Mesenchymal stem cell (in vitro differentiated cells and primary cell): ENCODE data around the gene UACA.

Source experiments
- DNase-seq: peaks from one replicate; pipeline ENCODE4 v3.0.0-alpha.2; 2013
- H2AFZ ChIP-seq: one replicate; pipeline ENCODE4 v1.6.1; 2013; ENCODE audit warnings: low read depth, mild to moderate bottlenecking, control low read depth, inconsistent platforms, low read length, moderate library complexity
- H2AK5ac ChIP-seq: 2 replicates; pipeline ENCODE4 v1.6.1; 2013; ENCODE audit warnings: low read length, moderate library complexity, mild to moderate bottlenecking, inconsistent platforms; ENCODE audit not compliant: severe bottlenecking
- H2BK120ac ChIP-seq: one replicate; pipeline ENCODE4 v1.6.1; 2013; ENCODE audit warnings: low read depth, mild to moderate bottlenecking, inconsistent platforms, low read length, moderate library complexity
- H2BK12ac ChIP-seq, 2 experiments: one replicate each; pipeline ENCODE4 v1.6.1; 2013; ENCODE audit warnings: inconsistent platforms in 2 of 2, low read length in 2 of 2, mild to moderate bottlenecking in 2 of 2, moderate library complexity in 2 of 2, control low read depth in 1 of 2
- H2BK15ac ChIP-seq: one replicate; pipeline ENCODE4 v1.6.1; 2013; ENCODE audit warnings: mild to moderate bottlenecking, low read depth, inconsistent platforms; ENCODE audit not compliant: poor library complexity, severe bottlenecking
- H2BK5ac ChIP-seq: 2 replicates; pipeline ENCODE4 v1.6.1; 2013; ENCODE audit warnings: low read depth, mild to moderate bottlenecking, low read length, control low read depth, inconsistent platforms; ENCODE audit not compliant: poor library complexity, severe bottlenecking
- H3K14ac ChIP-seq, 2 experiments: one replicate each; pipeline ENCODE4 v1.6.1; 2013; ENCODE audit warnings: inconsistent platforms in 2 of 2, low read length in 2 of 2, control low read depth in 1 of 2, mild to moderate bottlenecking in 1 of 2, moderate library complexity in 1 of 2
- H3K18ac ChIP-seq, 2 experiments: one replicate each; pipeline ENCODE4 v1.6.1; 2013; ENCODE audit warnings: inconsistent platforms in 2 of 2, low read length in 2 of 2, control low read depth in 1 of 2, low read depth in 1 of 2, mild to moderate bottlenecking in 1 of 2
- H3K23ac ChIP-seq, 2 experiments: one replicate each; pipeline ENCODE4 v1.6.1; 2013; ENCODE audit warnings: inconsistent platforms in 2 of 2, low read length in 2 of 2, mild to moderate bottlenecking in 2 of 2, moderate library complexity in 2 of 2, control low read depth in 1 of 2
- H3K27ac ChIP-seq: 2 replicates; pipeline ENCODE4 v1.5.1; 2013; ENCODE audit warnings: mild to moderate bottlenecking, moderate library complexity, low read length, control low read depth, inconsistent platforms; ENCODE audit not compliant: poor library complexity, severe bottlenecking
- H3K27me3 ChIP-seq, 2 experiments: 2 replicates each; pipeline versions ENCODE4 v1.6.1 to v1.7.0; 2013; ENCODE audit warnings: low read length in 2 of 2, mild to moderate bottlenecking in 2 of 2, moderate library complexity in 2 of 2, control low read depth in 1 of 2, inconsistent platforms in 1 of 2; ENCODE audit not compliant: control insufficient read depth in 1 of 2, insufficient read depth in 1 of 2
- H3K36me3 ChIP-seq, 2 experiments: 2 replicates each; pipeline versions ENCODE4 v1.6.1 to v1.7.0; 2013; ENCODE audit warnings: low read length in 2 of 2, control low read depth in 1 of 2, inconsistent platforms in 1 of 2, low read depth in 1 of 2, mild to moderate bottlenecking in 1 of 2; ENCODE audit not compliant: insufficient read depth in 2 of 2, control insufficient read depth in 1 of 2
- H3K4ac ChIP-seq, 2 experiments: one replicate each; pipeline ENCODE4 v1.6.1; 2013; ENCODE audit warnings: inconsistent platforms in 2 of 2, low read length in 2 of 2, mild to moderate bottlenecking in 2 of 2, moderate library complexity in 2 of 2, control low read depth in 1 of 2, low read depth in 1 of 2
- H3K4me1 ChIP-seq: 2 replicates; pipeline ENCODE4 v1.6.1; 2013; ENCODE audit warnings: low read depth, low read length, control low read depth; ENCODE audit not compliant: control insufficient read depth, insufficient read depth
- H3K4me2 ChIP-seq: 2 replicates; pipeline ENCODE4 v1.6.1; 2013; ENCODE audit warnings: low read length, mild to moderate bottlenecking, inconsistent platforms; ENCODE audit not compliant: poor library complexity, severe bottlenecking
- H3K4me3 ChIP-seq, 2 experiments: 2 replicates each; pipeline versions ENCODE4 v1.5.1 to v1.7.0; 2013; ENCODE audit warnings: low read length in 2 of 2, mild to moderate bottlenecking in 2 of 2, control low read depth in 1 of 2, low read depth in 1 of 2; ENCODE audit not compliant: insufficient read depth in 1 of 2
- H3K79me1 ChIP-seq: replicated peaks from 2 replicates; pipeline ENCODE4 v1.6.1; 2013; ENCODE audit warnings: mild to moderate bottlenecking, control low read depth, low read length, inconsistent platforms; ENCODE audit not compliant: poor library complexity, severe bottlenecking
- H3K9ac ChIP-seq: 2 replicates; pipeline ENCODE4 v1.7.0; 2013; ENCODE audit warnings: mild to moderate bottlenecking, low read length, moderate library complexity
- H3K9me3 ChIP-seq: 2 replicates; pipeline ENCODE4 v1.7.0; 2013; ENCODE audit warnings: mild to moderate bottlenecking, low read length; ENCODE audit not compliant: control insufficient read depth
- H4K8ac ChIP-seq: one replicate; pipeline ENCODE4 v1.6.1; 2013; ENCODE audit warnings: inconsistent platforms, mild to moderate bottlenecking, low read length, moderate library complexity
- H4K91ac ChIP-seq: one replicate; pipeline ENCODE4 v1.6.1; 2013; ENCODE audit warnings: mild to moderate bottlenecking, low read length, inconsistent platforms
- whole genome bisulfite sequencing: methylation state at CpG from one replicate; pipeline ENCODE4 v1.1.7; 2013; ENCODE audit warnings: mixed read lengths; 5-methylcytosine and 5-hydroxymethylcytosine counted together

The UACA gene

GRCh38 chr15:70720228-70721016 lies 42.9 kb downstream of the UACA start:
- Histone ChIP-seq H2BK15ac (peak overlapping the region; percentile 60), H3K4me1 (peaks cover 5% of the 10 kb centered on the region), H4K8ac (no peak overlapping the region), H3K23ac (no peak overlapping the region), H3K27ac (no peak overlapping the region), H2BK120ac (no peak overlapping the region), H3K27me3 (no peaks in the 10 kb centered on the region), H3K36me3 (peaks cover 3 to 39% of the 10 kb centered on the region in 2 experiments), H2AFZ (no peak overlapping the region), H3K14ac (peak overlapping the region in 1 of 2 experiments; percentile 18), H3K4ac (peak overlapping the region in 1 of 2 experiments; percentile 15), H3K9ac (no peak overlapping the region), H4K91ac (no peak overlapping the region), H3K4me2 (no peak overlapping the region), H2AK5ac (no peak overlapping the region), H2BK5ac (no peak overlapping the region), H3K18ac (no peak overlapping the region), H3K79me1 (peaks cover 22% of the 10 kb centered on the region), H3K4me3 (no peak overlapping the region), H3K9me3 (no peaks in the 10 kb centered on the region), H2BK12ac (peak overlapping the region in 1 of 2 experiments; percentile 24)
- no peak for DNase-seq
- 98% methylated on average over 3 of the region's 3 CpGs for WGBS

DNA sequence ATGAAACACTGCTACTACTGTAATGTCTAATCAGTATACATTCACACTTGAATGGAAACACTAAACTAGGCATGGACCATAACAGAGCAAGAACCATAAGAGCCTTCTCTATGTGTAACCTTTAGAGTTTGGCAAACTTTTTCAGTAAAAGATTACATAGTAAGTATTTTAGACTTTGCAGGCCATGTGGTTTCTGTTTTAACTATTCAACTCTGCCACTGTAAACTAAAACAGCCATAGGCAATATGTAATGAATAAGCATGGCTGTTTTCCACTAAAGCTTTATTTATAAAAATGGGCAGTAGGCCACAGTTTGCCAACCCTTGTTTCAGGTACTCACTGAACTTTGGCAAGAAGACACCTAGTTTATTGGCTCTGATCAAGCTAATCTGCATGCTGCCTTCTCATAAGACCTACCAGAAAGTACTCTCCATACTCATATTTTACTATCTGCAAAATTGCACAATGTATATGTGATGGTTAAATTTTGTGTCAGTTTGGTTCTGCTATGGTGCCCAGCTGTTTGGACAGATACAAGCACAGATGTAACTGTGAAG lies 46.0 kb downstream of the UACA start:
- Histone ChIP-seq H3K27ac (no peak overlapping the region), H3K27me3 (no peaks in the 10 kb centered on the region), H3K18ac (no peak overlapping the region), H3K14ac (no peak overlapping the region), H3K79me1 (peaks cover 18% of the 10 kb centered on the region), H4K91ac (no peak overlapping the region), H4K8ac (no peak overlapping the region), H2BK15ac (no peak overlapping the region), H3K9ac (no peak overlapping the region), H3K4me3 (no peak overlapping the region), H2BK5ac (no peak overlapping the region), H2BK12ac (no peak overlapping the region), H3K4me1 (peaks cover 5% of the 10 kb centered on the region), H3K9me3 (no peaks in the 10 kb centered on the region), H3K36me3 (peaks cover 3 to 36% of the 10 kb centered on the region in 2 experiments), H2AK5ac (no peak overlapping the region), H3K4ac (no peak overlapping the region), H3K23ac (no peak overlapping the region), H2BK120ac (no peak overlapping the region), H2AFZ (no peak overlapping the region), H3K4me2 (no peak overlapping the region)
- no peak for DNase-seq

DNA sequence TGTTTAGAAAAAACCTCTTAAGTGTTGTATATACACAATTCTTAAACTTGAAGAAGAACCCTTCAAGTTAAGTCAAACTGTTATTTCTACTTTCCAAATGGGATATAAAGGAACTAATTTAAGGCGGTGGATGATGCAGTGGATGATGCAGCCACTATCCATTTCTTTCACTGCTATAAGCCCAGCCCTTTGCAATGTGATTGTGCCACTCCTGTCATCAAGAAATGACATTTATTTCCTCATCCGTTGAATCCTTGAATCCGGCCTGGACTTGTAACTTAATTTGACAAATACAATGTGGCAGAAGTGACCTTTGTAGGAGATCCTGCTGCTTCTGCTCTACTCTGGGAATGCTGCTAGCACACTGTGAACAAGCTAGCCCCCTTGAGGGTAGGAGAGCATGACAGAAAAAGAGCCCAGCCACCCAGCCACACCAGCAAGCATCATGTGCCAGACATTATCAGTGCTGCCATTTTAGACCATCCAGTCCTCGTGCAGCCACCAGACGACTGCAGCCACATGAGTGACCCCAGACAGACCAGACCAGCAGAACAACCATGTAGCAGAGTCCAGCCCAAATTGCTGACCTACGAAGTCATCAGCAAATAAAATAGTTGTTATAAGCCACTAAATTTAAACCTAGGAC lies 47.4 kb downstream of the UACA start:
- Histone ChIP-seq H3K14ac (no peak overlapping the region), H3K9me3 (no peaks in the 10 kb centered on the region), H3K4me3 (no peak overlapping the region), H2BK12ac (peak overlapping the region in 1 of 2 experiments; percentile 23), H3K4me2 (no peak overlapping the region), H4K91ac (peak overlapping the region; percentile 86), H3K4me1 (peaks cover 5% of the 10 kb centered on the region), H2BK5ac (no peak overlapping the region), H2BK120ac (peak overlapping the region; percentile 61), H3K27ac (peak overlapping the region; percentile 45), H3K79me1 (peaks cover 19% of the 10 kb centered on the region), H3K9ac (no peak overlapping the region), H3K36me3 (peaks cover 3 to 34% of the 10 kb centered on the region in 2 experiments), H3K27me3 (no peaks in the 10 kb centered on the region), H3K18ac (peak overlapping the region; percentile 44 to 45), H2BK15ac (peak overlapping the region; percentile 83), H3K23ac (no peak overlapping the region), H4K8ac (peak overlapping the region; percentile 64), H2AK5ac (peak overlapping the region; percentile 91), H2AFZ (no peak overlapping the region), H3K4ac (peak overlapping the region; percentile 64 to 67)
- WGBS = 63% methylated on average over 6 of the region's 6 CpGs
- peak; percentile 56 for DNase-seq

- H3K27ac ChIP-seq = no peak overlapping the region
- peaks cover 7% of the 10 kb centered on the region for H3K4me1 ChIP-seq
- peak overlapping the region; percentile 40 for H3K9ac ChIP-seq
- H2BK12ac ChIP-seq = no peak overlapping the region
- H4K91ac ChIP-seq = no peak overlapping the region
- no peak overlapping the region for H3K18ac ChIP-seq
- no CpG with 5 or more reads among the region's 3 CpGs for WGBS
- no peak for DNase-seq
- H3K4me3 ChIP-seq = no peak overlapping the region
- H4K8ac ChIP-seq = no peak overlapping the region
- H3K27me3 ChIP-seq = no peaks in the 10 kb centered on the region
- H3K23ac ChIP-seq = no peak overlapping the region
- no peak overlapping the region for H3K4ac ChIP-seq
- no peak overlapping the region for H2BK120ac ChIP-seq
- H2BK5ac ChIP-seq = no peak overlapping the region
- H2AFZ ChIP-seq = no peak overlapping the region
- no peak overlapping the region for H2BK15ac ChIP-seq
- H3K79me1 ChIP-seq = peaks cover 19% of the 10 kb centered on the region
- no peak overlapping the region for H2AK5ac ChIP-seq
- no peaks in the 10 kb centered on the region for H3K9me3 ChIP-seq
- H3K14ac ChIP-seq = no peak overlapping the region
- peaks cover 0 to 21% of the 10 kb centered on the region in 2 experiments for H3K36me3 ChIP-seq
- no peak overlapping the region for H3K4me2 ChIP-seq
These were observed 48.8 kb downstream of the UACA start for GRCh38 chr15:70714565-70714964.
